ENCODE data around the gene S100Z.
"Not testable (repeated sequence)": the region's sequence is repeated elsewhere in the genome, so short reads cannot be mapped to it uniquely, and the experiment has no call there.

Gene S100Z

GRCh38 chr5:76870046-76870445 lies 20.2 kb downstream of the S100Z start:
- Mint-ChIP-seq H3K4me1 (peaks cover 8 to 14% of the 10 kb centered on the region in 2 donors), H3K9me3 (no peaks in the 10 kb centered on the region), H3K4me3 (no peak overlapping the region), H3K27me3 (no peaks in the 10 kb centered on the region), H3K27ac (no peak overlapping the region), H3K36me3 (no peaks in the 10 kb centered on the region)
- DNase-seq (no peak), ATAC-seq (replicated peaks) (no peak)

GRCh38 chr5:76874088-76874581 lies 24.3 kb downstream of the S100Z start:
- no peaks in the 10 kb centered on the region for H3K27me3 Mint-ChIP-seq
- H3K36me3 Mint-ChIP-seq: no peaks in the 10 kb centered on the region
- H3K4me3 Mint-ChIP-seq: no peak overlapping the region
- peak; percentile 83 to 93 for ATAC-seq (replicated peaks)
- peak overlapping the region; percentile 2 for H3K27ac Mint-ChIP-seq
- no peak for DNase-seq
- H3K4me1 Mint-ChIP-seq: peaks cover 12 to 18% of the 10 kb centered on the region in 2 donors
- no peaks in the 10 kb centered on the region for H3K9me3 Mint-ChIP-seq

DNA sequence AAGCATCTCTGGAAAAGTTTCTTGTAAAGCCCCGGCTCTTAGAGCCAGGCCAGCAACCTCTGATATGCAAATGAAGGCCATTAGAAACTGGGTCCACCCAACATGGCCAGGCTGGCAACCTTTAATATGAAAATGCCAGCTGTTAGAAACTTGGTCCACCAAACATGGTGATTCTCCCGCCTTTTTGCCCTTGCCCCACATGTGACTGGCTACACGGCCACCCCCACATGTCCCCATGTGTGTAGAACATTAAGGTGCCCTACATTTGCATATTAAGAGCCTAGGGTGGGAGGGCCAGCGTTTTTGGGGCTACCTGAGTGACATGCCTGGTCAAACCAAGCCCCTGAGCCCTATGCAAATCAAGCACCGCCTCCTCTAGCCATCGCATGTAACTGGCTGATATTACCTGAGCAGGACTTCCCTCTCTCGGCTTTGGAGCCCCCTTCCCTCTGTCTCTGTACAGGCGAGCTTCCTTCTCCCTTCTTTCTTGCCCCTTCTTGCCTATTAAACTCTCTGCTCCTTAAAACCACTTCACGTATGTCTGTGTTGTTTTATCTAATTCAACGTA lies 39.0 kb downstream of the S100Z start:
- Mint-ChIP-seq H3K4me1 (no peaks in the 10 kb centered on the region), H3K9me3 (no peaks in the 10 kb centered on the region)
- ATAC-seq (replicated peaks): no peak

GRCh38 chr5:76893294-76893693 lies 43.5 kb downstream of the S100Z start:
- Mint-ChIP-seq H3K4me1 (no peaks in the 10 kb centered on the region), H3K4me3 (no peak overlapping the region), H3K27ac (no peak overlapping the region), H3K27me3 (peaks cover 4 to 5% of the 10 kb centered on the region in 2 donors), H3K9me3 (peaks cover 7 to 11% of the 10 kb centered on the region in 2 donors), H3K36me3 (no peaks in the 10 kb centered on the region)
- DNase-seq: no peak
- ATAC-seq (replicated peaks): no peak

More for the DNA sequence above, 39.0 kb downstream of the S100Z start:
- no peak overlapping the region for H3K4me3 Mint-ChIP-seq
- DNase-seq: no peak
- H3K27ac Mint-ChIP-seq: no peak overlapping the region
- no peaks in the 10 kb centered on the region for H3K36me3 Mint-ChIP-seq
- H3K27me3 Mint-ChIP-seq: peaks cover 9 to 13% of the 10 kb centered on the region in 2 donors

DNA sequence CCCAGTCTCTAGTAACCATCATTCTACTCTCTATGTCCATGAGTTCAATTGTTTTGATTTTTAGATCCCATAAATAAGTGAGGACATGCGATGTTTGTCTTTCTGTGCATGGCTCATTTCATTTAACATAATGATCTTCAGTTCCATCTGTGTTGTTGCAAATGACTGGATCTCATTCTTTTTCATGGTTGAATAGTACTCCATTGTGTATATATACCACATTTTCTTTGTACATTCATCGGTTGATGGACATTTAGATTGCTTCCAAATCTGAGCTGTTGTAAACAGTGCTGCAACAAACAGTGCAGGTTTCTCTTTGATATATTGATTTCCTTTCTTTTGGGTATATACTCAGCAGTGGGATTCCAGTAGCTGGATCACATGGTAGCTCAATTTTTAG lies 46.4 kb downstream of the S100Z start:
- no peak for ATAC-seq (replicated peaks)
- H3K9me3 Mint-ChIP-seq: peaks cover 23 to 28% of the 10 kb centered on the region in 2 donors
- no peak overlapping the region for H3K4me3 Mint-ChIP-seq
- DNase-seq: no peak
- H3K4me1 Mint-ChIP-seq: no peaks in the 10 kb centered on the region
- H3K27me3 Mint-ChIP-seq: peaks cover 4 to 5% of the 10 kb centered on the region in 2 donors
- peaks cover 4 to 9% of the 10 kb centered on the region in 2 donors for H3K36me3 Mint-ChIP-seq
- H3K27ac Mint-ChIP-seq: no peak overlapping the region

GRCh38 chr5:76901522-76901921 lies 51.7 kb downstream of the S100Z start:
- Mint-ChIP-seq H3K9me3 (peaks cover 28 to 30% of the 10 kb centered on the region in 2 donors), H3K27me3 (no peaks in the 10 kb centered on the region), H3K36me3 (peaks cover 4 to 9% of the 10 kb centered on the region in 2 donors), H3K4me1 (no peaks in the 10 kb centered on the region), H3K4me3 (no peak overlapping the region), H3K27ac (no peak overlapping the region)
- ATAC-seq (replicated peaks) (no peak), DNase-seq (no peak)

- H3K4me3 Mint-ChIP-seq: no peak overlapping the region
- no peaks in the 10 kb centered on the region for H3K36me3 Mint-ChIP-seq
- no peak for ATAC-seq (replicated peaks)
- H3K27ac Mint-ChIP-seq: no peak overlapping the region
- peaks cover 0 to 3% of the 10 kb centered on the region in 2 donors for H3K9me3 Mint-ChIP-seq
- no peaks in the 10 kb centered on the region for H3K4me1 Mint-ChIP-seq
- DNase-seq: no peak
- H3K27me3 Mint-ChIP-seq: peaks cover 0 to 4% of the 10 kb centered on the region in 2 donors
Observed at GRCh38 chr5:76908166-76908565, 58.4 kb downstream of the S100Z start.

DNA sequence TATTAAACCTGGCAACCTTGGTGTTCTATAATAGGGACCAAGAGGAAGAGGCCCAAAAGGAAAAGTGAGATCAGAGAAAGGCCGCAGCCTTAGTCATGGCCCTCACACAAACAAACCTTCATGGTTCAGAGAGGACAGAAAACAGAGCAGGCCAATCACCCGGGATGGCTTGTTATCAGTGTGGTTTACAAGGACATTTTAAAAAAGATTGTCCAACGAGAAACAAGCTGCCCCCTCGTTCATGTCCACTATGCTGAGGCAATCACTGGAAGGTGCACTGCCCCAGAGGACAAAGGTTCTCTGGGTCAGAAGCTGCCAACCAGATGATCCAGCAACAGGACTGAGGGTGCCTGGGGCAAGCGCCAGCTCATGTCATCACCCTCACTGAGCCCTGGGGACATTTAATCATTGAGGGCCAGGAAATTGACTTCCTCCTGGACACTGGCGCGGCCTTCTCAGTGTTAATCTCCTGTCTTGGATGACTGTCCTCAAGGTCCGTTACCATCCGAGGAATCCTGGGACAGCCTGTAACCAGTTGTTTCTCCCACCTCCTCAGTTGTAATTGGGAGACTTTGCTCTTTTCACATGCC lies 60.6 kb downstream of the S100Z start:
- H3K4me3 Mint-ChIP-seq; H3K9me3 Mint-ChIP-seq; DNase-seq; H3K27ac Mint-ChIP-seq; H3K27me3 Mint-ChIP-seq; H3K4me1 Mint-ChIP-seq; H3K36me3 Mint-ChIP-seq; ATAC-seq (replicated peaks): not testable (repeated sequence)

DNA sequence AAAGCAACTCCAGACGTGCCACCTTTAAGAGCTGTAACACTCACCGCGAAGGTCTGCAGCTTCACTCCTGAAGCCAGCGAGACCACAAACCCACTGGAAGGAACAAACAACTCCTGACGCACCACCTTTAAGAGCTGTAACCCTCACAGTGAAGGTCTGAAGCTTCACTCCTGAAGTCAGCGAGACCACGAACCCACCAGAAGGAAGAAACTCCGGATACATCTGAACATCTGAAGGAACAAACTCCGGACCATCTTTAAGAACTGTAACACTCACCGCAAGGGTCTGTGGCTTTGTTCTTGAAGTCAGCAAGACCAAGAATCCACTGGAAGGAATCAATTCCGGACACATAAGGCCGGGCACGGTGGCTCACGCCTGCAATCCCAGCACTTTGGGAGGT lies 64.9 kb downstream of the S100Z start:
- not testable (repeated sequence) for H3K27ac Mint-ChIP-seq; H3K9me3 Mint-ChIP-seq; H3K27me3 Mint-ChIP-seq; H3K36me3 Mint-ChIP-seq; ATAC-seq (replicated peaks); H3K4me1 Mint-ChIP-seq; H3K4me3 Mint-ChIP-seq; DNase-seq

DNA sequence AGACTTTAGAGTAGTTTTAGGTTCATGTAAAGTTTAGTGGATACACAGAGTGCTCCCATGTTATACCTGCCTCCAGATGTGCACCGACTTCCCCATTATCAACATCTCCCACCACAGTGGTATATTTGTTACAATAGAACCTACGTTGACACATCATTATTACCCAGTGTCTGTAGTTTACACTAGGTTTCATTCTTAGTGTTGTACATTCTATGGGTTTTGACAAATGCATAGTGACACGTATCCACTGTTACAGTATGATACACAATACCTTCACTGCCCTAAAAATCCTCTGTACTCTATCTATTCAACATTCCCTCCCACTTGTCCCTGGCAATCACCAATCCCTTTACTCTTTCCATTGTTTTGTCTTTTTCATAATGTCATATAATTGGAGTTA lies 68.7 kb downstream of the S100Z start:
- H3K4me3 Mint-ChIP-seq: no peak overlapping the region
- no peak for ATAC-seq (replicated peaks)
- DNase-seq: no peak
- peaks cover 4 to 7% of the 10 kb centered on the region in 2 donors for H3K9me3 Mint-ChIP-seq
- H3K4me1 Mint-ChIP-seq: no peaks in the 10 kb centered on the region
- H3K27ac Mint-ChIP-seq: no peak overlapping the region
- peaks cover 0 to 5% of the 10 kb centered on the region in 2 donors for H3K36me3 Mint-ChIP-seq
- H3K27me3 Mint-ChIP-seq: peaks cover 0 to 4% of the 10 kb centered on the region in 2 donors

DNA sequence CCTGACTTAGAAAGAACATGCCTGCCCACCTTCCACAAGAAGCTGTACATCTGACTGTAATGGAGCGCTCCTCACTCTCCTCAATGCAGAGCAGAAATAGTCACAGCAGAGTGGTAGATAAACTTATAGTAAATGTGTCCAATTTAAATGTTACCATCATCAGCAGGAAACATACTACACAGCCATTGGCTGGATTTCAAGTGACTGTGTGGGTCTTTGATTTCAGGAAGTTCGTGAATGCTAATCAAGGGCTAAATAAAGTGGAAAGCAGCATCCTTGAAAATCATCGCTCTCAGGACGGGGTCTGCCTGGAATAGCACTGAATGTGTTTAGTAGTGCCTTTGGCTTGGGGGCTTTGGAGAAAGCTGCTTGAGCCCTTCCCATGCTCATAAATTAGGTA lies 70.7 kb downstream of the S100Z start:
- Mint-ChIP-seq H3K4me1 (no peaks in the 10 kb centered on the region), H3K9me3 (no peaks in the 10 kb centered on the region), H3K27me3 (no peaks in the 10 kb centered on the region), H3K27ac (no peak overlapping the region), H3K4me3 (no peak overlapping the region), H3K36me3 (no peaks in the 10 kb centered on the region)
- DNase-seq (no peak), ATAC-seq (replicated peaks) (no peak)

- no peak for ATAC-seq (replicated peaks)
- H3K9me3 Mint-ChIP-seq: no peaks in the 10 kb centered on the region
- no peak overlapping the region for H3K27ac Mint-ChIP-seq
- peaks cover 6 to 7% of the 10 kb centered on the region in 2 donors for H3K27me3 Mint-ChIP-seq
- H3K4me1 Mint-ChIP-seq: no peaks in the 10 kb centered on the region
- H3K4me3 Mint-ChIP-seq: no peak overlapping the region
- DNase-seq: no peak
- no peaks in the 10 kb centered on the region for H3K36me3 Mint-ChIP-seq
Observed at GRCh38 chr5:76926329-76927105, 76.7 kb downstream of the S100Z start.

GRCh38 chr5:76927961-76928360 lies 78.1 kb downstream of the S100Z start:
- Mint-ChIP-seq H3K9me3 (no peaks in the 10 kb centered on the region), H3K27me3 (peaks cover 6 to 8% of the 10 kb centered on the region in 2 donors), H3K36me3 (no peaks in the 10 kb centered on the region), H3K27ac (no peak overlapping the region), H3K4me3 (no peak overlapping the region), H3K4me1 (no peaks in the 10 kb centered on the region)
- ATAC-seq (replicated peaks) (no peak), DNase-seq (no peak)

- H3K27me3 Mint-ChIP-seq: peaks cover 6 to 8% of the 10 kb centered on the region in 2 donors
- H3K36me3 Mint-ChIP-seq: no peaks in the 10 kb centered on the region
- H3K4me1 Mint-ChIP-seq: no peaks in the 10 kb centered on the region
- H3K27ac Mint-ChIP-seq: no peak overlapping the region
- ATAC-seq (replicated peaks) (no peak), DNase-seq (no peak)
- H3K4me3 Mint-ChIP-seq: no peak overlapping the region
- no peaks in the 10 kb centered on the region for H3K9me3 Mint-ChIP-seq
Observed at GRCh38 chr5:76930083-76930482, 80.3 kb downstream of the S100Z start.

- Mint-ChIP-seq H3K27ac (no peak overlapping the region), H3K27me3 (peaks cover 0 to 4% of the 10 kb centered on the region in 2 donors), H3K36me3 (peaks cover 0 to 1% of the 10 kb centered on the region in 2 donors), H3K4me3 (no peak overlapping the region), H3K9me3 (peaks cover 8 to 9% of the 10 kb centered on the region in 2 donors), H3K4me1 (peaks cover 6 to 10% of the 10 kb centered on the region in 2 donors)
- no peak for DNase-seq
- ATAC-seq (replicated peaks): peak; percentile 63 to 74
Observed at GRCh38 chr5:76938177-76938576, 88.4 kb downstream of the S100Z start.
